Neutrophil (primary cell): ENCODE data around the gene PEX5L.

Experiments used
- H3K27ac ChIP-seq: fragments of 200-600 bp; sonication (generic); 2 replicates; pipeline ENCODE4 v1.5.1; 2016; ENCODE audit warnings: mild to moderate bottlenecking, moderate library complexity
- H3K27me3 ChIP-seq: fragments of 200-600 bp; sonication (generic); 2 replicates; pipeline ENCODE4 v1.6.0; 2016; ENCODE audit warnings: mild to moderate bottlenecking
- H3K36me3 ChIP-seq: fragments of 200-600 bp; sonication (generic); 2 replicates; pipeline ENCODE4 v1.5.1; 2017
- H3K4me1 ChIP-seq, 2 experiments: fragments of 200-600 bp in 1 of 2; sonication (generic) in 1 of 2; 1 replicate in 1 of 2; 2 replicates in 1 of 2; pipeline versions ENCODE4 v1.5.1 to v1.6.1; 2013 to 2016; ENCODE audit warnings: low read depth in 1 of 2, low read length in 1 of 2, mild to moderate bottlenecking in 1 of 2, moderate library complexity in 1 of 2; ENCODE audit not compliant: control insufficient read depth in 1 of 2, insufficient read depth in 1 of 2
- H3K4me3 ChIP-seq, 2 experiments: fragments of 200-600 bp in 1 of 2; sonication (generic) in 1 of 2; 1 replicate in 1 of 2; 2 replicates in 1 of 2; pipeline ENCODE4 v1.5.1; 2013 to 2016; ENCODE audit warnings: low read depth in 1 of 2, low read length in 1 of 2, mild to moderate bottlenecking in 1 of 2, moderate library complexity in 1 of 2
- H3K9me3 ChIP-seq: fragments of 200-600 bp; sonication (generic); 2 replicates; pipeline ENCODE4 v1.5.1; 2016
- TF ChIP-seq, protein P1 (sequence below): fragments of 200-600 bp; sonication (generic); IDR thresholded peaks from 2 replicates; pipeline ENCODE4 v1.5.1; 2016; ENCODE audit warnings: antibody characterized with exemption

PEX5L gene

DNA sequence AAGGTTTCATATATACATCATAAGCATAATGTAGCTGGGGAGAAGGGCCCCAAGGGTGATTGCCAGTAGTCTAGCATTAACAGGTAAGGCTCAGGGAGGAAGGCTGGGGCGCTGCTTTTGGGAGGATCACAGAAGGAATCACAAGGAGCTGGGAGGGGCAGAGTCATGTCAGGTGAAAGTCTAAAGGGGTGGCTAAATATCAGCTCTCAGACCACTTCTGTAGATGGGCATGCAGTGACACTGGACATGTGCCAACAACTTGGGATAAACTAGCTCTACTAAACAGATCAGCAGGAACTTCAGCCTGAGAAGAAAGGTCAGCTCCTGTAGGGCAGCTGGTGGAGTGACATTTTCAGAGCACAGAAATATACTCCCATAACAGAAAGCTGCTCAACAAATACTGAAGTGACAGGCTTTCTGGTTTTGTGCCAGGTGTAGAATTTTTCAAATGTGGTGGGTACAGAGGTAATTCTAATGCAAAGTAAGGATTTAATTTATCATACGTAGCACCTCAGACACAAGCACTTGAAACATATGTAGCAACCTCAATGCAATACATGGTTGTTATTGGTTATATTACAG lies 79.4 kb downstream of the PEX5L start:
- H3K27ac ChIP-seq: no peak overlapping the region
- peaks cover 21 to 22% of the 10 kb centered on the region in 2 experiments for H3K4me1 ChIP-seq
- H3K9me3 ChIP-seq: no peaks in the 10 kb centered on the region
- no peak overlapping the region for H3K4me3 ChIP-seq
- no peaks in the 10 kb centered on the region for H3K27me3 ChIP-seq
- TF ChIP-seq, protein P1, sequence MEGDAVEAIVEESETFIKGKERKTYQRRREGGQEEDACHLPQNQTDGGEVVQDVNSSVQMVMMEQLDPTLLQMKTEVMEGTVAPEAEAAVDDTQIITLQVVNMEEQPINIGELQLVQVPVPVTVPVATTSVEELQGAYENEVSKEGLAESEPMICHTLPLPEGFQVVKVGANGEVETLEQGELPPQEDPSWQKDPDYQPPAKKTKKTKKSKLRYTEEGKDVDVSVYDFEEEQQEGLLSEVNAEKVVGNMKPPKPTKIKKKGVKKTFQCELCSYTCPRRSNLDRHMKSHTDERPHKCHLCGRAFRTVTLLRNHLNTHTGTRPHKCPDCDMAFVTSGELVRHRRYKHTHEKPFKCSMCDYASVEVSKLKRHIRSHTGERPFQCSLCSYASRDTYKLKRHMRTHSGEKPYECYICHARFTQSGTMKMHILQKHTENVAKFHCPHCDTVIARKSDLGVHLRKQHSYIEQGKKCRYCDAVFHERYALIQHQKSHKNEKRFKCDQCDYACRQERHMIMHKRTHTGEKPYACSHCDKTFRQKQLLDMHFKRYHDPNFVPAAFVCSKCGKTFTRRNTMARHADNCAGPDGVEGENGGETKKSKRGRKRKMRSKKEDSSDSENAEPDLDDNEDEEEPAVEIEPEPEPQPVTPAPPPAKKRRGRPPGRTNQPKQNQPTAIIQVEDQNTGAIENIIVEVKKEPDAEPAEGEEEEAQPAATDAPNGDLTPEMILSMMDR: no peak
- no peaks in the 10 kb centered on the region for H3K36me3 ChIP-seq

DNA sequence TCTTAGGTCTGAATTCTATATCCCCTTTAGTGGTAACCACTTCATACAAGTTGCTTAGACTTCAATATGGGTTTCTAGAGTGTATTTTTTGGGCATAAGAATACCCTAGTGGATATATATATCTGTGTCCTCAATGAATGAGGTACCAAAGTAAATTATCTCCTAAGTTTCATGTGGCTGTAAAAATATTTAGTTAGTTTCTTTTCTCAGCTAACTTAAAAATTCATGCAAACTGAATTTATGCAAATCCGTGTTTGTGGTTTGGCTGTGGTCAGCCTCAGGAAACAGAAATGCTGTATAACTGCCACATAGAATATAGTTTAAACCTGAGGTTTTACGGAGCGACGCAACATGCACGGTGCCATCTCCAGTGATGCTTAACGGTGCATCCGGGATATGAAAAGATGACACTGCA lies 80.3 kb downstream of the PEX5L start:
- TF ChIP-seq, protein P1: no peak
- Histone ChIP-seq H3K4me3 (no peak overlapping the region), H3K27me3 (no peaks in the 10 kb centered on the region), H3K36me3 (no peaks in the 10 kb centered on the region), H3K27ac (no peak overlapping the region), H3K9me3 (no peaks in the 10 kb centered on the region), H3K4me1 (peaks cover 21 to 22% of the 10 kb centered on the region in 2 experiments)

DNA sequence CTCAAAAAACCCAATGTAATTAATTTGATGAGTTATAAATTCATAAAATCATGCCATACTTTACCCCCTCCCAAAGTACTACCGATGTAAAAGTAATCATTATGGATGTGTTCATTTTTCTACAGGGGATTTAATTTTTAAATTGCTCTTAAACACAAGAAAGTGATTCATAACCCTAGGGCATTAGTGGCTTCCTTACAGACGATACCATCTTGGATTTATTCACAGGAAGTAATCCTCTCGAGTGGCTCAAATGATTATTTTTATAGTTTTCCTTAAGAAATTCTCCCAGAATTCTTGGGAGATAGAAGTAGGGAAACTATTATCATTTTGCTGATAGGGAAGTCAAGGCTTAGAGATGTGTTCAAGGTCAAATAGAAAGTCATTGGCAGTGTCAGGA lies 80.9 kb downstream of the PEX5L start:
- TF ChIP-seq, protein P1: no peak
- Histone ChIP-seq H3K27ac (no peak overlapping the region), H3K4me3 (no peak overlapping the region), H3K36me3 (no peaks in the 10 kb centered on the region), H3K27me3 (no peaks in the 10 kb centered on the region), H3K4me1 (peaks cover 21 to 22% of the 10 kb centered on the region in 2 experiments), H3K9me3 (no peaks in the 10 kb centered on the region)

DNA sequence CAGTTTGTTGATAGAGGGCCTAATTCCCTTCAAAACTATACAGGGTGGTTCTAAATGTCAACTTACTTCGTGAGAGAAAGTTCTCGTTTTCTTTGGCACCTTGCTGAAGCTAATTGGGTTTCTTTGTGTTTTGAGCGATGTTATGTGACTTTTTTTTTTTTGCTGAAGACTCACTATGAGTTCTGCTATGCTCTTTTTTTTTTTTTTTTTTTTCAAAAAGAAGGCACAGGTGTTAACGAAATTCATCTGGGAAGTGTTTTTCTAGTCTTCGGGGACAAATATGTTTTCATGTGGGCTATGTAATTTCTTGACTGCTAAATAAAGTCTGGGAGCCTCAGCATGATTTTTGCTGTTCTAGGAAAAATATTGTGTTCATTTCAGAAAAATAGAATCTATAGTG lies 81.5 kb downstream of the PEX5L start:
- Histone ChIP-seq H3K9me3 (no peaks in the 10 kb centered on the region), H3K36me3 (no peaks in the 10 kb centered on the region), H3K27me3 (no peaks in the 10 kb centered on the region), H3K27ac (no peak overlapping the region), H3K4me3 (no peak overlapping the region), H3K4me1 (peaks cover 21 to 22% of the 10 kb centered on the region in 2 experiments)
- TF ChIP-seq, protein P1: no peak

DNA sequence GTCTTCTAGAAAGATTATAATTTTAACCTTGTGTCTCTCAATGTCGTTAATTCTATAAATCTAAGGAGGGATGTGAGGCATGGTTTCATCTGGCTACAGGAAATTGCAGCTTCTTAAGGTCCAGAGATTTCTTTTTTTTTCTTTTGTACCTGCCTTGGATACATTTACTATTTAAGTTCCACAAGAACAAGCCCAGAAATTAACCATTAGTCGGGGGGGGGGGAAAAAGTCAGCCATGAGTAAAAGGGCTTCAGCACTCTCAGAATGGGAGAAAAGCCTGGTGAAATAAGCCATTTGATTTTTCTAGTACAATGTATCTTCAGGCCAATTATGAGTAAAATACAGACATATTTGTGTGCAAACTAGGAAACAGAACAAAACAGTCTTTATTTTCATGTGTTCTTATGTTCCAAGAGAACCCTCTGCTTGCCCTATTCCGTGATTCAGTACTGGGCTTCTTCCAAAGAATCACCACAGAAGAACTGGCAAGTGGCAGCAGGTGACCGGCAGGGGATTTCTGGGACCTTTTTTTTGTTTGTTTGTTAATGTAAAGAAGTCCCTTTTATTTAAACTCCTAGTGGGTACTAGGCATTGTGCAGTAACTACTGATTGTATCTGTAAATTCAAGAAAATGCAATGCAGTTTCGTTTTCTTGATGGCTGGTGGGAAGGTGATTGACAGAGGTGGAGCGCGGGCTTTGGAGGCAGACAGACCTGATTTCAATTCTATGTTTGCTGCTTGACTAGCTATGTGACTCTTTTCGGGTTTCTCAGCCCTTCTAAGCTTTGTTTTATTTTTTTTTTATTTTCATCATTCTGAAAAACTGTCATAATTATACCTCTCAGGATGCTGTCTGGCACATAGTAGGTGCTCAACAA lies 82.5 kb downstream of the PEX5L start:
- Histone ChIP-seq H3K4me1 (peaks cover 21 to 22% of the 10 kb centered on the region in 2 experiments), H3K9me3 (no peaks in the 10 kb centered on the region), H3K27me3 (no peaks in the 10 kb centered on the region), H3K27ac (no peak overlapping the region), H3K36me3 (no peaks in the 10 kb centered on the region), H3K4me3 (no peak overlapping the region)
- TF ChIP-seq, protein P1: no peak
